ENCODE results near the gene LMO1.

The LMO1 gene

DNA sequence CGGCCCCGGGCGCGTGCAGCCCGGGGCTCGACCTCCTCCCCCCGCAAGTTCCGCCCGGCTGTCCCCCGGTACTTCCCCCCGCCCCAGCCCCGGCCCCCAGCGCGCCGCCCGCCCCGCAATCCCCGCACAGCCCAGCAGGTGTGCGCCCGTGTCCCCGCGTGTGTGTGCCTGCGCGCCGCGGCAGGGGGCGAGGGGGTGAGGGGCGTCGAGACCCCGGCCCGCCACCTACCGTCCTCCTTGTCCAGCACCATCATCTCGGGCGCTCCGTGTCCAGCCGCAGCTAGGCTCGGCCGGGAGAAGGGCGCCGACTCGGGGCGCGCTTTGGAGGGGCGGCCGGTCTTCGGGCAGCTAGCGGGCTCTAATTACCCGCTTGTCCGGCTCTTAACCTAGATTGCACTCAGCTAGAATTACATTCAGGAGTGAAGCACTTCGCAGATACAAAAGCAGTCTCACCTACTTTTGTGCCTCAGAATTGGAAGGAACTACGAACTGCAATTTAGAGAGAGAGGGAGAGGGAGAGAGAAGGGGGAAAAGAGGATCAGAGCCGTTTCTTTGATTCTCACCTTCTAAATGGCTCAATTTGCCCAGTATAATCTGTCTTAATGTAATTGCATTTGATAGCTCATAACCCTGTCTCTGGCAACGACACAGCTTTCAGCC lies 439 bp downstream of the LMO1 start:
- H2AFZ ChIP-seq (ENCODE audit: low read length) = peak overlapping the region; percentile 58
- H3K9me3 ChIP-seq (ENCODE audit: insufficient read depth, low read depth, low read length) = no peaks in the 10 kb centered on the region
- H3K36me3 ChIP-seq (ENCODE audit: insufficient read depth, low read length) = no peaks in the 10 kb centered on the region
- H3K9me2 ChIP-seq (replicated peaks; ENCODE audit: low read depth, low read length) = no peaks in the 10 kb centered on the region
- H4K20me1 ChIP-seq (ENCODE audit: insufficient read depth, low read length, poor library complexity, severe bottlenecking) = no peaks in the 10 kb centered on the region
- peaks cover 12% of the 10 kb centered on the region for H3K27me3 ChIP-seq (ENCODE audit: insufficient read depth, low read length, poor library complexity, severe bottlenecking)
- no peaks in the 10 kb centered on the region for H3K79me2 ChIP-seq (ENCODE audit: insufficient read depth, low read length)
- no peak for TF ChIP-seq EZH2phosphoT487 (IDR thresholded peaks at IDR 0.05; ENCODE audit: borderline replicate concordance)
- TF ChIP-seq, protein P1, sequence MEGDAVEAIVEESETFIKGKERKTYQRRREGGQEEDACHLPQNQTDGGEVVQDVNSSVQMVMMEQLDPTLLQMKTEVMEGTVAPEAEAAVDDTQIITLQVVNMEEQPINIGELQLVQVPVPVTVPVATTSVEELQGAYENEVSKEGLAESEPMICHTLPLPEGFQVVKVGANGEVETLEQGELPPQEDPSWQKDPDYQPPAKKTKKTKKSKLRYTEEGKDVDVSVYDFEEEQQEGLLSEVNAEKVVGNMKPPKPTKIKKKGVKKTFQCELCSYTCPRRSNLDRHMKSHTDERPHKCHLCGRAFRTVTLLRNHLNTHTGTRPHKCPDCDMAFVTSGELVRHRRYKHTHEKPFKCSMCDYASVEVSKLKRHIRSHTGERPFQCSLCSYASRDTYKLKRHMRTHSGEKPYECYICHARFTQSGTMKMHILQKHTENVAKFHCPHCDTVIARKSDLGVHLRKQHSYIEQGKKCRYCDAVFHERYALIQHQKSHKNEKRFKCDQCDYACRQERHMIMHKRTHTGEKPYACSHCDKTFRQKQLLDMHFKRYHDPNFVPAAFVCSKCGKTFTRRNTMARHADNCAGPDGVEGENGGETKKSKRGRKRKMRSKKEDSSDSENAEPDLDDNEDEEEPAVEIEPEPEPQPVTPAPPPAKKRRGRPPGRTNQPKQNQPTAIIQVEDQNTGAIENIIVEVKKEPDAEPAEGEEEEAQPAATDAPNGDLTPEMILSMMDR (conservative IDR thresholded peaks at IDR 0.05; ENCODE audit: low read length) = no peak
- no peaks in the 10 kb centered on the region for H3F3A ChIP-seq (ENCODE audit: low read depth)
- no peak overlapping the region for H3K9ac ChIP-seq (ENCODE audit: low read depth, low read length, poor library complexity, severe bottlenecking)
- peak overlapping the region; percentile 86 for H3K4me2 ChIP-seq (ENCODE audit: low read depth, low read length, poor library complexity, severe bottlenecking)
- H3K4me3 ChIP-seq (ENCODE audit: low read length, poor library complexity, severe bottlenecking) = peak overlapping the region; percentile 70
- peaks cover 20% of the 10 kb centered on the region for H3K4me1 ChIP-seq (ENCODE audit: insufficient read depth, low read length, poor library complexity, severe bottlenecking)

DNA sequence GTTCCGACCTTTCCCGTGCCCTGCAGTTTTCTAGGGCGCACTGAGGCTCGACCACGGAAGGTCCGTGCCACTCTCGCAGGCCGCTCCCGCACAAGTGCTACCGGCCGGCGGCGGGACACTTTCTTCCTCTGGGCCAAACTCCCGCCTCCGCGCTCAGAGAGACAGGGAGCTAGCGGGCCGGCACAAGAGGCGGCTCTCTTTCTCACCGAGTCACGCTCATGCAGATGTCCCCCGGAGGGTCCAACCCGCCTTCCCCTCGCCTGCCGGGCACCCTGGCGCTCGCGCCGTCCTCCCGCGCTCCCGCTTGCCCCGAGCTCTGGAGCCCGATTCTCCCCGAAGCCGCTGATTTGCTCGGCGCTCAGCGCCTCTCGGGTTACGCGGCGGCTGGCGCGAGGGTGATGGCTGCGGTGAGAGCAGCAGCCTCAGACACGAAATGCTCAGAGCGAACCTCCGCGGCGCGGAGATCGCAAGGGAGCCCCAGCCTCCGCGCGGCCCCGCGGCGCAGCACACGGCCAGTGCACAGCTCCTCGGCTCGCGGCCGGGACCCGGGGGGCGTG lies 1.0 kb downstream of the LMO1 start:
- Histone ChIP-seq H3K9me2 (replicated peaks; ENCODE audit: low read depth, low read length) (no peaks in the 10 kb centered on the region), H3K79me2 (ENCODE audit: insufficient read depth, low read length) (no peaks in the 10 kb centered on the region), H2AFZ (ENCODE audit: low read length) (peak overlapping the region; percentile 32; the same call in 1 of the 2 replicates), H3K4me1 (ENCODE audit: insufficient read depth, low read length, poor library complexity, severe bottlenecking) (peaks cover 20% of the 10 kb centered on the region), H3K36me3 (ENCODE audit: insufficient read depth, low read length) (no peaks in the 10 kb centered on the region), H4K20me1 (ENCODE audit: insufficient read depth, low read length, poor library complexity, severe bottlenecking) (no peaks in the 10 kb centered on the region), H3F3A (ENCODE audit: low read depth) (no peaks in the 10 kb centered on the region), H3K4me2 (ENCODE audit: low read depth, low read length, poor library complexity, severe bottlenecking) (peak overlapping the region; percentile 86), H3K9me3 (ENCODE audit: insufficient read depth, low read depth, low read length) (no peaks in the 10 kb centered on the region), H3K27me3 (ENCODE audit: insufficient read depth, low read length, poor library complexity, severe bottlenecking) (peaks cover 12% of the 10 kb centered on the region), H3K9ac (ENCODE audit: low read depth, low read length, poor library complexity, severe bottlenecking) (no peak overlapping the region), H3K4me3 (ENCODE audit: low read length, poor library complexity, severe bottlenecking) (peak overlapping the region; percentile 70)
- no peak for TF ChIP-seq EZH2phosphoT487 (IDR thresholded peaks at IDR 0.05; ENCODE audit: borderline replicate concordance)
- TF ChIP-seq, protein P1 (conservative IDR thresholded peaks at IDR 0.05; ENCODE audit: low read length) = no peak

DNA sequence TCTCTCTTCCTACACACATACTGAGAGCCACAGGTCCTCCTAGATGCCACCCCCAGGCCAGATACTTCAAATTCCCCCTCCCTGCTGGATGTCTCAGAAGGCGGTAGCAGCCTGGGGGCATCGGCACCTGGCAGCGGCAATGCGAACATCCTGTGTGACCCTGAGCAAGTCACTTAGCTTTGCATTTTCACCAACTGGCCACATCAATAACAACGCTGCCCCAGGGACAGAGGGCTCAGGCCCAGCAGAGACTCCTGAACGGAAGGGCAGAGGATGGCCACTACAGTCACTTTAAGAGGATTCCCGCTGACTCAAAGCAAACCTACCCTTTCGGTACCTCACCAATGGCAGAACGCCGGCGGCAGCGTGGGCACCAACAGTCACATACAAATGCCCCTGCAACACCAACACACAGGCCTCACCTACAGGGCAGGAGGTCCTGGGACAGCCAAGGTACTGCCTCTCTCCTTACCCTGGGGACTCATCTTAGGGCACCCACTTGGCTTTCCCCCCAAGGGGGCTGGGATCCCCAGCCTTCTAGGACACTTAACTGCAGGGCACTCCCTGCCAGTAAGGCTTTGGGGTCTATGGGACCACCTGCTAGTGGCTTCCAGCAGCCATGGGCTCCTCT lies 1.6 kb downstream of the LMO1 start:
- Histone ChIP-seq H3K9me3 (ENCODE audit: insufficient read depth, low read depth, low read length) (no peaks in the 10 kb centered on the region), H3K9me2 (replicated peaks; ENCODE audit: low read depth, low read length) (no peaks in the 10 kb centered on the region), H3K4me2 (ENCODE audit: low read depth, low read length, poor library complexity, severe bottlenecking) (peak overlapping the region; percentile 86), H3K27me3 (ENCODE audit: insufficient read depth, low read length, poor library complexity, severe bottlenecking) (peaks cover 12% of the 10 kb centered on the region), H3K36me3 (ENCODE audit: insufficient read depth, low read length) (no peaks in the 10 kb centered on the region), H3K79me2 (ENCODE audit: insufficient read depth, low read length) (no peaks in the 10 kb centered on the region), H3K4me3 (ENCODE audit: low read length, poor library complexity, severe bottlenecking) (peak overlapping the region; percentile 70), H3K9ac (ENCODE audit: low read depth, low read length, poor library complexity, severe bottlenecking) (no peak overlapping the region), H2AFZ (ENCODE audit: low read length) (peak overlapping the region; percentile 32; the same call in 1 of the 2 replicates), H3F3A (ENCODE audit: low read depth) (no peaks in the 10 kb centered on the region), H4K20me1 (ENCODE audit: insufficient read depth, low read length, poor library complexity, severe bottlenecking) (no peaks in the 10 kb centered on the region), H3K4me1 (ENCODE audit: insufficient read depth, low read length, poor library complexity, severe bottlenecking) (peaks cover 20% of the 10 kb centered on the region)
- TF ChIP-seq, protein P1 (conservative IDR thresholded peaks at IDR 0.05; ENCODE audit: low read length) = no peak
- no peak for TF ChIP-seq EZH2phosphoT487 (IDR thresholded peaks at IDR 0.05; ENCODE audit: borderline replicate concordance)

Measured in Loucy (cell line).